Duodenal mucosa (tissue), 2 donors: ENCODE data around the gene ELF2.
A peak's percentile ranks its signal among the peaks of the same experiment; 100 is the strongest.
"Not testable (repeated sequence)": the region's sequence is repeated elsewhere in the genome, so short reads cannot be mapped to it uniquely, and the experiment has no call there.

ENCODE experiments used
- H3K27ac ChIP-seq: one replicate; pipeline ENCODE4 v1.7.0; 2013; ENCODE audit warnings: low read depth, low read length
- H3K27me3 ChIP-seq, 2 donors: one replicate each; pipeline ENCODE4 v1.7.0; 2013; ENCODE audit warnings: low read length in 2 of 2, control low read depth in 1 of 2; ENCODE audit not compliant: insufficient read depth in 2 of 2, control insufficient read depth in 1 of 2
- H3K36me3 ChIP-seq, 2 donors: one replicate each; pipeline ENCODE4 v1.7.0; 2013; ENCODE audit warnings: low read length in 2 of 2, control low read depth in 1 of 2; ENCODE audit not compliant: insufficient read depth in 2 of 2, control insufficient read depth in 1 of 2
- H3K4me1 ChIP-seq, 2 donors: one replicate each; pipeline ENCODE4 v1.7.0; 2013; ENCODE audit warnings: low read length in 2 of 2, control low read depth in 1 of 2; ENCODE audit not compliant: insufficient read depth in 2 of 2, control insufficient read depth in 1 of 2
- H3K4me3 ChIP-seq, 2 donors: one replicate each; pipeline ENCODE4 v1.7.0; 2013; ENCODE audit warnings: low read length in 2 of 2, low read depth in 1 of 2
- H3K9ac ChIP-seq, 2 donors: one replicate each; pipeline ENCODE4 v1.7.0; 2013; ENCODE audit warnings: low read length in 2 of 2, low read depth in 1 of 2
- H3K9me3 ChIP-seq, 2 donors: one replicate each; pipeline ENCODE4 v1.7.0; 2013; ENCODE audit warnings: low read length in 2 of 2, control low read depth in 1 of 2; ENCODE audit not compliant: control insufficient read depth in 1 of 2

ELF2 gene

GRCh38 chr4:139177049-139177868, at the start of gene ELF2:
Gene ELF2 (minus strand): TSS chr4:139177218. CDS start chr4:139137701, 39,517 bp downstream.
- Histone ChIP-seq H3K36me3 (no peaks in the 10 kb centered on the region), H3K4me3 (peak within 1 kb of the TSS; percentile 90 to 94), H3K27ac (peak within 1 kb of the TSS; percentile 99), H3K9ac (peak within 1 kb of the TSS; percentile 92 to 97), H3K9me3 (no peaks in the 10 kb centered on the region), H3K27me3 (no peaks in the 10 kb centered on the region), H3K4me1 (peaks cover 4 to 11% of the 10 kb centered on the region in 2 donors)

GRCh38 chr4:139223682-139224317, 46.8 kb upstream of the ELF2 start:
- Histone ChIP-seq H3K9ac (no peak overlapping the region), H3K27ac (no peak overlapping the region), H3K9me3 (no peaks in the 10 kb centered on the region), H3K4me1 (no peaks in the 10 kb centered on the region), H3K27me3 (no peaks in the 10 kb centered on the region), H3K4me3 (no peak overlapping the region), H3K36me3 (no peaks in the 10 kb centered on the region)

GRCh38 chr4:139222215-139222614, 45.2 kb upstream of the ELF2 start:
- H3K4me3 ChIP-seq = no peak overlapping the region
- H3K27ac ChIP-seq = no peak overlapping the region
- no peaks in the 10 kb centered on the region for H3K27me3 ChIP-seq
- H3K9ac ChIP-seq = no peak overlapping the region
- H3K9me3 ChIP-seq = no peaks in the 10 kb centered on the region
- no peaks in the 10 kb centered on the region for H3K4me1 ChIP-seq
- no peaks in the 10 kb centered on the region for H3K36me3 ChIP-seq

- no peak overlapping the region for H3K27ac ChIP-seq
- H3K27me3 ChIP-seq = no peaks in the 10 kb centered on the region
- H3K4me1 ChIP-seq = no peaks in the 10 kb centered on the region
- H3K4me3 ChIP-seq = no peak overlapping the region
- no peaks in the 10 kb centered on the region for H3K9me3 ChIP-seq
- no peak overlapping the region for H3K9ac ChIP-seq
- no peaks in the 10 kb centered on the region for H3K36me3 ChIP-seq
These were observed 44.7 kb upstream of the ELF2 start for GRCh38 chr4:139221687-139222086.

- H3K4me1 ChIP-seq = peaks cover 0 to 7% of the 10 kb centered on the region in 2 donors
- no peaks in the 10 kb centered on the region for H3K36me3 ChIP-seq
- H3K27me3 ChIP-seq = no peaks in the 10 kb centered on the region
- no peak overlapping the region for H3K4me3 ChIP-seq
- H3K27ac ChIP-seq = no peak overlapping the region
- H3K9ac ChIP-seq = no peak overlapping the region
- H3K9me3 ChIP-seq = no peaks in the 10 kb centered on the region
These were observed 42.5 kb upstream of the ELF2 start for GRCh38 chr4:139219450-139220055.

GRCh38 chr4:139214039-139214534, 37.1 kb upstream of the ELF2 start:
- Histone ChIP-seq H3K36me3 (no peaks in the 10 kb centered on the region), H3K4me3 (no peak overlapping the region), H3K4me1 (peaks cover 4 to 16% of the 10 kb centered on the region in 2 donors), H3K9me3 (no peaks in the 10 kb centered on the region), H3K27me3 (no peaks in the 10 kb centered on the region), H3K27ac (no peak overlapping the region), H3K9ac (no peak overlapping the region)

GRCh38 chr4:139213633-139214032, 36.6 kb upstream of the ELF2 start:
- not testable (repeated sequence) for H3K27me3 ChIP-seq, H3K27ac ChIP-seq, H3K9me3 ChIP-seq, H3K9ac ChIP-seq, H3K4me3 ChIP-seq, H3K36me3 ChIP-seq
- peaks cover 4 to 16% of the 10 kb centered on the region in 2 donors for H3K4me1 ChIP-seq

- Histone ChIP-seq H3K36me3 (no peaks in the 10 kb centered on the region), H3K4me3 (no peak overlapping the region), H3K27ac (no peak overlapping the region), H3K9ac (no peak overlapping the region), H3K9me3 (no peaks in the 10 kb centered on the region), H3K4me1 (peaks cover 4 to 16% of the 10 kb centered on the region in 2 donors), H3K27me3 (no peaks in the 10 kb centered on the region)
These were observed 35.9 kb upstream of the ELF2 start for GRCh38 chr4:139212900-139213299.

GRCh38 chr4:139210486-139210885, 33.5 kb upstream of the ELF2 start:
- Histone ChIP-seq H3K36me3 (no peaks in the 10 kb centered on the region), H3K9me3 (no peaks in the 10 kb centered on the region), H3K27ac (no peak overlapping the region), H3K9ac (no peak overlapping the region), H3K4me3 (no peak overlapping the region), H3K4me1 (peaks cover 4 to 16% of the 10 kb centered on the region in 2 donors), H3K27me3 (no peaks in the 10 kb centered on the region)

GRCh38 chr4:139209470-139210063, 32.5 kb upstream of the ELF2 start:
- Histone ChIP-seq H3K9ac (no peak overlapping the region), H3K36me3 (no peaks in the 10 kb centered on the region), H3K27ac (no peak overlapping the region), H3K9me3 (no peaks in the 10 kb centered on the region), H3K4me1 (peaks cover 4 to 9% of the 10 kb centered on the region in 2 donors), H3K27me3 (no peaks in the 10 kb centered on the region), H3K4me3 (no peak overlapping the region)
